ENCODE results near the gene TMEM242.

Gene TMEM242

DNA sequence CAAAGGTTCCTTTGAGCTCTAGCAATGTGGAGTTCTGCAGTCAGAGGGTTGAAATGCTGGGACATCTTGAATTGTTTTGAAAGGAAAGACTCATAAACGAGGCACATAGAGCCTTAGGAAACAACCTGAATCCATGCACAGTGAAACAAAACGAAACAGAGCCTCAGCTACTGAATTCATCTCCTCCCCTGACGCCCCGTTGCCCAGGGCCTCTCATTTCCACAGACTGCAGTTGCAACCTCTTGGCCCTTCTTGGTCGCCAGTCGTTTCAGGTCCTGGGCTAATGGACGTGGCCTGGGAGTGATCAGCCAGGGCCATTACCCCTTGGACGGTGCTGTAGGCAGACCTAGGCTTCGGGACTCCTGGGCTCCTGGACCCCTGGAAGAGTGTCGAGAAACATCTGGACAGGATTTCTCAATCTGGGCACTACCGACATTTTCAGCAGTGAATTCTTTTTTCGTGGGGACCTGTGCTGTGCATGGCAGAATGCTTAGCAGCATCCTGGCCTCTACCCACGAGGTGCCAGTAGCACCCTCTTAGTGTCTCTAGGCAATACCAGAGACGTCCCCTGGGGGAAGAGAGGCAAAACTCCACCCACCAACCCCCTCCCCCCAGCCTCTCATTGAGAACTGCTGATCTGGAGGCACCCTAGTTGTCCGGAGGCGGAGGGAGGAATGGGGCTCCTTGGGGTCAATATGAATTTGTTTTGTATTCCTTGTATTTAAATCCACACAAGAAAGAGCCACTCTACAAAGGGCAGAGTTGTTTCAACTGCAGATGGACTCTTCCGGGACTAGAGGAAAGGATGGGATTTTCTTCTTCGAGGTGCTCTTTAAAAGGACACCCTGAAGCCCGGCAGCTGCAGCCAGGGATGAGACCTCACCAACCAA lies 50.2 kb downstream of the TMEM242 start:
- 82% methylated on average over 16 of the region's 19 CpGs for WGBS
- H4K8ac ChIP-seq (ENCODE audit: low read length): peak overlapping the region; percentile 63
- no peak overlapping the region for H3K18ac ChIP-seq (ENCODE audit: low read depth in 1 of 2, low read length in 2 of 2)
- H3K4me3 ChIP-seq (ENCODE audit: insufficient read depth in 1 of 2, low read depth in 1 of 2, low read length in 2 of 2): no peak overlapping the region
- peak overlapping the region in 1 of 2 experiments; percentile 26 for H3K23ac ChIP-seq (ENCODE audit: low read length in 2 of 2)
- no peaks in the 10 kb centered on the region for H3K36me3 ChIP-seq (ENCODE audit: control insufficient read depth in 1 of 2, insufficient read depth in 2 of 2, low read depth in 1 of 2, low read length in 2 of 2)
- DNase-seq: peak; percentile 19
- H4K91ac ChIP-seq (ENCODE audit: low read length): no peak overlapping the region
- no peak overlapping the region for H2AK5ac ChIP-seq (ENCODE audit: low read length, severe bottlenecking)
- no peak overlapping the region for H3K4ac ChIP-seq (ENCODE audit: low read depth in 1 of 2, low read length in 2 of 2)
- H3K79me1 ChIP-seq (replicated peaks; ENCODE audit: low read length, poor library complexity, severe bottlenecking): no peaks in the 10 kb centered on the region
- peak overlapping the region in 1 of 2 experiments; percentile 23 for H2BK12ac ChIP-seq (ENCODE audit: low read length in 2 of 2)
- H3K27me3 ChIP-seq (ENCODE audit: control insufficient read depth in 1 of 2, insufficient read depth in 1 of 2, low read length in 2 of 2): peaks cover 0 to 6% of the 10 kb centered on the region in 2 experiments
- H3K9me3 ChIP-seq (ENCODE audit: control insufficient read depth, low read length): no peaks in the 10 kb centered on the region
- H2AFZ ChIP-seq (ENCODE audit: low read depth, low read length): no peak overlapping the region
- no peak overlapping the region for H2BK120ac ChIP-seq (ENCODE audit: low read depth, low read length)
- no peak overlapping the region for H3K9ac ChIP-seq (ENCODE audit: low read length)
- H2BK5ac ChIP-seq (ENCODE audit: low read depth, low read length, poor library complexity, severe bottlenecking): no peak overlapping the region
- no peak overlapping the region for H2BK15ac ChIP-seq (ENCODE audit: low read depth, poor library complexity, severe bottlenecking)
- peaks cover 14% of the 10 kb centered on the region for H3K4me1 ChIP-seq (ENCODE audit: control insufficient read depth, insufficient read depth, low read depth, low read length)
- H3K27ac ChIP-seq (ENCODE audit: low read length, poor library complexity, severe bottlenecking): no peak overlapping the region
- H3K4me2 ChIP-seq (ENCODE audit: low read length, poor library complexity, severe bottlenecking): peak overlapping the region; percentile 97
- no peak overlapping the region for H3K14ac ChIP-seq (ENCODE audit: low read length in 2 of 2)

DNA sequence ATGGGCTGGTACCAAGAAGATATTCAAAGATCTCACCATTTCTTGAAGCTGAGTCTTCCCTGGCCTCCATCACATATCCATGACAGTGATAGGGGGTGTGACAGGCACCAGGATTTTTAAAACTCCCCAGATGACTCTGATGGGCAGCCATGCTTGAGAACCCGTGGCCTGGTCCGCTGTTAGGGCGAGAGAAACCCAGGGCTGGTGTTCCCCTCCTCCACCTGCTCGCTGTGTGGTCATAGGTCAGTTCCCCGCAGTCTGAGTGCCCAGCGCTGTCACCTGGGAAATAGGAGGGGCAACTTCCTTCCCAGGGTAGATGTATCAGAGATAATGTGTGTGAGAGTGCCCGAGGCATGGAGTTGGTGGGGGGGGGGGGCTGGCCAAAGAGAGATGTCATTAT lies 50.9 kb downstream of the TMEM242 start:
- 83% methylated on average over 5 of the region's 7 CpGs for WGBS
- H2AFZ ChIP-seq (ENCODE audit: low read depth, low read length): no peak overlapping the region
- no peak overlapping the region for H2BK12ac ChIP-seq (ENCODE audit: low read length in 2 of 2)
- no peak overlapping the region for H4K8ac ChIP-seq (ENCODE audit: low read length)
- peaks cover 0 to 6% of the 10 kb centered on the region in 2 experiments for H3K27me3 ChIP-seq (ENCODE audit: control insufficient read depth in 1 of 2, insufficient read depth in 1 of 2, low read length in 2 of 2)
- H2BK5ac ChIP-seq (ENCODE audit: low read depth, low read length, poor library complexity, severe bottlenecking): no peak overlapping the region
- no peak overlapping the region for H3K27ac ChIP-seq (ENCODE audit: low read length, poor library complexity, severe bottlenecking)
- no peak overlapping the region for H3K9ac ChIP-seq (ENCODE audit: low read length)
- no peak overlapping the region for H2AK5ac ChIP-seq (ENCODE audit: low read length, severe bottlenecking)
- no peak for DNase-seq
- H3K36me3 ChIP-seq (ENCODE audit: control insufficient read depth in 1 of 2, insufficient read depth in 2 of 2, low read depth in 1 of 2, low read length in 2 of 2): no peaks in the 10 kb centered on the region
- H4K91ac ChIP-seq (ENCODE audit: low read length): no peak overlapping the region
- H3K4me2 ChIP-seq (ENCODE audit: low read length, poor library complexity, severe bottlenecking): no peak overlapping the region
- H3K4me1 ChIP-seq (ENCODE audit: control insufficient read depth, insufficient read depth, low read depth, low read length): peaks cover 14% of the 10 kb centered on the region
- H3K23ac ChIP-seq (ENCODE audit: low read length in 2 of 2): no peak overlapping the region
- H2BK15ac ChIP-seq (ENCODE audit: low read depth, poor library complexity, severe bottlenecking): no peak overlapping the region
- H2BK120ac ChIP-seq (ENCODE audit: low read depth, low read length): no peak overlapping the region
- H3K9me3 ChIP-seq (ENCODE audit: control insufficient read depth, low read length): no peaks in the 10 kb centered on the region
- H3K79me1 ChIP-seq (replicated peaks; ENCODE audit: low read length, poor library complexity, severe bottlenecking): no peaks in the 10 kb centered on the region
- no peak overlapping the region for H3K18ac ChIP-seq (ENCODE audit: low read depth in 1 of 2, low read length in 2 of 2)
- no peak overlapping the region for H3K4ac ChIP-seq (ENCODE audit: low read depth in 1 of 2, low read length in 2 of 2)
- H3K4me3 ChIP-seq (ENCODE audit: insufficient read depth in 1 of 2, low read depth in 1 of 2, low read length in 2 of 2): no peak overlapping the region
- no peak overlapping the region for H3K14ac ChIP-seq (ENCODE audit: low read length in 2 of 2)

DNA sequence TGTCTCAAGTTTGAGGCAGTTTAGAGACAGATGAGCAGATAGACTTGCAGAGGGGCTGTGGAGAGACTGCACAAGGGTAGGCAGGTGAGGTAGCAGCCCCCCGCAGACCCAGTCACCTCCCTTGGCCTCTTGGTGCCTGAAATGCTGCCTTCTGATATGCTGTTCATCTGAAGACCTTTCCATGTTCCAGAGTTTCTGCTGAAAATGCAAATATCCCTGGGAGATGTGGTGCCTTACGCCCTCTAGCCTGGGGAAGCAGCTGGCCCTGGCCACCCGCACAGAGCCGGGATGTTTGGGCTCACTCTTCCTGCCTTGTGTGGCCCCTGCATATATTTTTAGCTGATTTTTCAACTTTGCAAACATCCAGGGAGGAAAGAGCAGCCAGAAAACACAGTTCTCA lies 51.4 kb downstream of the TMEM242 start:
- peaks cover 14% of the 10 kb centered on the region for H3K4me1 ChIP-seq (ENCODE audit: control insufficient read depth, insufficient read depth, low read depth, low read length)
- H3K4me2 ChIP-seq (ENCODE audit: low read length, poor library complexity, severe bottlenecking): no peak overlapping the region
- H2AFZ ChIP-seq (ENCODE audit: low read depth, low read length): no peak overlapping the region
- no peak overlapping the region for H3K14ac ChIP-seq (ENCODE audit: low read length in 2 of 2)
- DNase-seq: no peak
- no peak overlapping the region for H4K91ac ChIP-seq (ENCODE audit: low read length)
- no peak overlapping the region for H2BK120ac ChIP-seq (ENCODE audit: low read depth, low read length)
- no peak overlapping the region for H4K8ac ChIP-seq (ENCODE audit: low read length)
- peaks cover 3 to 6% of the 10 kb centered on the region in 2 experiments for H3K27me3 ChIP-seq (ENCODE audit: control insufficient read depth in 1 of 2, insufficient read depth in 1 of 2, low read length in 2 of 2)
- H2BK5ac ChIP-seq (ENCODE audit: low read depth, low read length, poor library complexity, severe bottlenecking): no peak overlapping the region
- no peaks in the 10 kb centered on the region for H3K79me1 ChIP-seq (replicated peaks; ENCODE audit: low read length, poor library complexity, severe bottlenecking)
- no peak overlapping the region for H3K9ac ChIP-seq (ENCODE audit: low read length)
- no peak overlapping the region for H3K23ac ChIP-seq (ENCODE audit: low read length in 2 of 2)
- no peak overlapping the region for H3K4ac ChIP-seq (ENCODE audit: low read depth in 1 of 2, low read length in 2 of 2)
- H3K18ac ChIP-seq (ENCODE audit: low read depth in 1 of 2, low read length in 2 of 2): no peak overlapping the region
- H2BK12ac ChIP-seq (ENCODE audit: low read length in 2 of 2): no peak overlapping the region
- no peak overlapping the region for H3K4me3 ChIP-seq (ENCODE audit: insufficient read depth in 1 of 2, low read depth in 1 of 2, low read length in 2 of 2)
- H3K27ac ChIP-seq (ENCODE audit: low read length, poor library complexity, severe bottlenecking): no peak overlapping the region
- H3K36me3 ChIP-seq (ENCODE audit: control insufficient read depth in 1 of 2, insufficient read depth in 2 of 2, low read depth in 1 of 2, low read length in 2 of 2): no peaks in the 10 kb centered on the region
- no peak overlapping the region for H2AK5ac ChIP-seq (ENCODE audit: low read length, severe bottlenecking)
- no peak overlapping the region for H2BK15ac ChIP-seq (ENCODE audit: low read depth, poor library complexity, severe bottlenecking)
- H3K9me3 ChIP-seq (ENCODE audit: control insufficient read depth, low read length): no peaks in the 10 kb centered on the region
- 83% methylated on average over 4 of the region's 4 CpGs for WGBS

DNA sequence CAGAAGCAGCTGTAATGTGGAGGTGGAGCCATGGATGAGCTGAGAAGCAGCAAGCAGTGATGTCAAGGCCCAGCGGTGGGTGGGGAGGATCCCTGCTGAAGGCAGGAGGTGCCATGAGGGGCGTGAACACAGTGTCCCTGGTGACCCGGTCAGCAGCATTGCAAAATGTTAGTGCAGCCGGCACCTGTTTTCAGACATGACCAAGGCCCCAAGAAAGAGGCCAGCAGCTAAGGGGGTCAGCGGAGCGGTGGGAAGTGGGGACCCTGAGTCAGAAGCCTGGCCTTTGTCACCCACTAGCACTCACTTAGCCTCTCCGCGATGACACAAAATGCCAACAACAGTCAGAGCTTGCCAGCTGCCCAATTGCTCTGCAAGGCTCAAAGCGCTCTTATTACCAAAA lies 51.9 kb downstream of the TMEM242 start:
- H3K18ac ChIP-seq (ENCODE audit: low read depth in 1 of 2, low read length in 2 of 2): no peak overlapping the region
- peak overlapping the region in 1 of 2 experiments; percentile 78 for H3K14ac ChIP-seq (ENCODE audit: low read length in 2 of 2)
- H3K27me3 ChIP-seq (ENCODE audit: control insufficient read depth in 1 of 2, insufficient read depth in 1 of 2, low read length in 2 of 2): peaks cover 1 to 3% of the 10 kb centered on the region in 2 experiments
- no peak overlapping the region for H2AK5ac ChIP-seq (ENCODE audit: low read length, severe bottlenecking)
- 90% methylated on average over 9 of the region's 9 CpGs for WGBS
- no peaks in the 10 kb centered on the region for H3K36me3 ChIP-seq (ENCODE audit: control insufficient read depth in 1 of 2, insufficient read depth in 2 of 2, low read depth in 1 of 2, low read length in 2 of 2)
- no peak for DNase-seq
- H2BK12ac ChIP-seq (ENCODE audit: low read length in 2 of 2): no peak overlapping the region
- H4K8ac ChIP-seq (ENCODE audit: low read length): no peak overlapping the region
- H2AFZ ChIP-seq (ENCODE audit: low read depth, low read length): no peak overlapping the region
- H3K4ac ChIP-seq (ENCODE audit: low read depth in 1 of 2, low read length in 2 of 2): no peak overlapping the region
- H3K4me1 ChIP-seq (ENCODE audit: control insufficient read depth, insufficient read depth, low read depth, low read length): peaks cover 14% of the 10 kb centered on the region
- no peak overlapping the region for H2BK120ac ChIP-seq (ENCODE audit: low read depth, low read length)
- H3K9me3 ChIP-seq (ENCODE audit: control insufficient read depth, low read length): no peaks in the 10 kb centered on the region
- H3K27ac ChIP-seq (ENCODE audit: low read length, poor library complexity, severe bottlenecking): no peak overlapping the region
- no peak overlapping the region for H2BK15ac ChIP-seq (ENCODE audit: low read depth, poor library complexity, severe bottlenecking)
- no peak overlapping the region for H2BK5ac ChIP-seq (ENCODE audit: low read depth, low read length, poor library complexity, severe bottlenecking)
- no peak overlapping the region for H3K4me3 ChIP-seq (ENCODE audit: insufficient read depth in 1 of 2, low read depth in 1 of 2, low read length in 2 of 2)
- H4K91ac ChIP-seq (ENCODE audit: low read length): no peak overlapping the region
- H3K23ac ChIP-seq (ENCODE audit: low read length in 2 of 2): no peak overlapping the region
- no peaks in the 10 kb centered on the region for H3K79me1 ChIP-seq (replicated peaks; ENCODE audit: low read length, poor library complexity, severe bottlenecking)
- no peak overlapping the region for H3K4me2 ChIP-seq (ENCODE audit: low read length, poor library complexity, severe bottlenecking)
- H3K9ac ChIP-seq (ENCODE audit: low read length): no peak overlapping the region
